Measurements from ENCODE around the gene OLFML3. TPM values are rescaled to one million over a fixed set of nuclear protein-coding genes. Genes with fewer than 3 reads are reported as not detected.
"Not testable (repeated sequence)": the region's sequence is repeated elsewhere in the genome, so short reads cannot be mapped to it uniquely, and the experiment has no call there.

Gene OLFML3
- total and polyA plus RNA-seq, 4 donors, result 50.6 to 343 (median 80.8) TPM

GRCh38 chr1:114011796-114012195 is 32.5 kb downstream of the OLFML3 start:
- no peak for DNase-seq (ENCODE audit: low read depth in 4 of 6, low spot score in 6 of 6)
- Histone ChIP-seq H3K4me3 (ENCODE audit: low read depth, low read length) (no peak overlapping the region), H3K36me3 (ENCODE audit: control insufficient read depth, insufficient read depth, low read length) (no peaks in the 10 kb centered on the region), H3K9me3 (ENCODE audit: control insufficient read depth, insufficient read depth, low read length) (no peaks in the 10 kb centered on the region), H3K27ac (ENCODE audit: low read depth, low read length) (no peak overlapping the region), H3K27me3 (ENCODE audit: control insufficient read depth, insufficient read depth, low read length) (no peaks in the 10 kb centered on the region), H3K4me1 (ENCODE audit: control insufficient read depth, insufficient read depth, low read length) (no peaks in the 10 kb centered on the region)

DNA sequence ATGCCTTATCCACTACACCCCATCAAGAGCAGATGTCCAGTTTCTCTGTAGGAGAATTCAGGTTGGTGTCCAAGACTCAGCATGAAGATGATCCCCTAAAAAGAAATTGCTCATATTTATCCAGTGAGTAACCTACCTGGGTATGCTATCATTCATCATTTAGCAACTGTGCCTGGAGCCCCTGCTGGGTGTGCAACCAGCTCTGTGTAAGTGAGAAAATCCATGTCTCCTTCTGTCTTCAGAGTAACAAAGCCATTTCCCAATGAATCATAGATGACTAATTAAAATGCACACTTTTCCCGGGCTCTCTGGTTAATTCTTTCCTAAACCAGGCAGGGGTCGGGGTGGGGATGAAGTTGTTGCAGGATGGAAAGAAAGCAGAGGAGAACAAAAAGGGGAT is 35.8 kb downstream of the OLFML3 start:
- H3K27me3 ChIP-seq (ENCODE audit: control insufficient read depth, insufficient read depth, low read length), result no peaks in the 10 kb centered on the region
- H3K36me3 ChIP-seq (ENCODE audit: control insufficient read depth, insufficient read depth, low read length), result no peaks in the 10 kb centered on the region
- H3K4me1 ChIP-seq (ENCODE audit: control insufficient read depth, insufficient read depth, low read length), result no peaks in the 10 kb centered on the region
- no peaks in the 10 kb centered on the region for H3K9me3 ChIP-seq (ENCODE audit: control insufficient read depth, insufficient read depth, low read length)
- H3K27ac ChIP-seq (ENCODE audit: low read depth, low read length), result no peak overlapping the region
- no peak overlapping the region for H3K4me3 ChIP-seq (ENCODE audit: low read depth, low read length)
- no peak for DNase-seq (ENCODE audit: low read depth in 4 of 6, low spot score in 6 of 6)
- 43% methylated on average over 1 of the region's 2 CpGs for WGBS (ENCODE audit: insufficient coverage)

- not testable (repeated sequence) for DNase-seq (ENCODE audit: low read depth in 4 of 6, low spot score in 6 of 6); H3K4me1 ChIP-seq (ENCODE audit: control insufficient read depth, insufficient read depth, low read length); H3K4me3 ChIP-seq (ENCODE audit: low read depth, low read length); H3K36me3 ChIP-seq (ENCODE audit: control insufficient read depth, insufficient read depth, low read length); H3K27me3 ChIP-seq (ENCODE audit: control insufficient read depth, insufficient read depth, low read length); H3K27ac ChIP-seq (ENCODE audit: low read depth, low read length); H3K9me3 ChIP-seq (ENCODE audit: control insufficient read depth, insufficient read depth, low read length)
- WGBS (ENCODE audit: insufficient coverage), result 100% methylated on average over 3 of the region's 3 CpGs
Measured at GRCh38 chr1:114019724-114020123, 40.5 kb downstream of the OLFML3 start.

DNA sequence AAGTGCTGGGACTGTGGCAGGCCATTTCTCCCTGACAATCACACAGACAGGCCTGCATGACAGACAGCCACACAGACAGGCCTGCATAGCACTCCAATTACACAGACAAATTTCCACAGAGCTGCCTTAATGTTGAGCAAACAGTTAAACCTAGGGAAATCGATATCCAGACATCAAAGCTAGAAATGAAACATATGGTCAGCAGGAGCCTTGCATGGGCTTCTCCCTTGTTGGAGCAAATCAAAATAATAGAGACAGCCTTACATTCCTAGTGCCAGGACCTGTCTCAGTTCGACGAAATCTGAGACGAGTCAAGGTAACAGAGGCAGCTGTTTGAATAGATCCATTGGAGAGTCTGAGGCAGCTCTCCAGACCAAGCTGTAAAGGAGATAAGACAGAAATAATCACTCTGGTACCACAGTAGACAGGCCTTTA is 42.4 kb downstream of the OLFML3 start:
- Histone ChIP-seq H3K27ac (ENCODE audit: low read depth, low read length) (no peak overlapping the region), H3K36me3 (ENCODE audit: control insufficient read depth, insufficient read depth, low read length) (no peaks in the 10 kb centered on the region), H3K27me3 (ENCODE audit: control insufficient read depth, insufficient read depth, low read length) (no peaks in the 10 kb centered on the region), H3K9me3 (ENCODE audit: control insufficient read depth, insufficient read depth, low read length) (no peaks in the 10 kb centered on the region), H3K4me3 (ENCODE audit: low read depth, low read length) (no peak overlapping the region), H3K4me1 (ENCODE audit: control insufficient read depth, insufficient read depth, low read length) (peaks cover 4% of the 10 kb centered on the region)
- no peak for DNase-seq (ENCODE audit: low read depth in 4 of 6, low spot score in 6 of 6)
- WGBS (ENCODE audit: insufficient coverage), result 72% methylated on average over 3 of the region's 4 CpGs

DNA sequence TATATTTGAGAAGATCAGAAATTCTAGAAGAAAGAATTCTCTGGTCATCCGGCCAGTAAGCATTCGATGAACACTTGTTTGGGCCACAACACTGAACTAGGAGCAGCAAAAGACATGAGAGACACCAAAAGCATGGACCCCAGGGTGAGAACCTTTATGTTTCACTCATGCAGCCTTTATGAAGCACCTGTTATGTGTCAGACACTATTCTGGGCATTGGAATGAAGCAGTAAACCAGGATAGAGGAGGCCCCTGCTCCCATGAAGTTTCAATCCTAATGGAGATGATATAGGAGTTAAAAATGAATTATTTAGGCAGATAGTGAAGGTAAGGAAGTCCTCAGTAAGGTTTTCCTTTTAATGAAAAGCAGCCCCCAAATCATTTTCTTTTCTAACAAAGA is 43.6 kb downstream of the OLFML3 start:
- Histone ChIP-seq H3K27me3 (ENCODE audit: control insufficient read depth, insufficient read depth, low read length) (no peaks in the 10 kb centered on the region), H3K27ac (ENCODE audit: low read depth, low read length) (no peak overlapping the region), H3K9me3 (ENCODE audit: control insufficient read depth, insufficient read depth, low read length) (no peaks in the 10 kb centered on the region), H3K36me3 (ENCODE audit: control insufficient read depth, insufficient read depth, low read length) (no peaks in the 10 kb centered on the region), H3K4me3 (ENCODE audit: low read depth, low read length) (no peak overlapping the region), H3K4me1 (ENCODE audit: control insufficient read depth, insufficient read depth, low read length) (peaks cover 4% of the 10 kb centered on the region)
- no peak for DNase-seq (ENCODE audit: low read depth in 4 of 6, low spot score in 6 of 6)
- WGBS (ENCODE audit: insufficient coverage), result 100% methylated on average over 2 of the region's 2 CpGs

- Histone ChIP-seq H3K9me3 (ENCODE audit: control insufficient read depth, insufficient read depth, low read length) (no peaks in the 10 kb centered on the region), H3K27me3 (ENCODE audit: control insufficient read depth, insufficient read depth, low read length) (no peaks in the 10 kb centered on the region), H3K27ac (ENCODE audit: low read depth, low read length) (no peak overlapping the region), H3K36me3 (ENCODE audit: control insufficient read depth, insufficient read depth, low read length) (no peaks in the 10 kb centered on the region), H3K4me3 (ENCODE audit: low read depth, low read length) (no peak overlapping the region), H3K4me1 (ENCODE audit: control insufficient read depth, insufficient read depth, low read length) (peaks cover 4% of the 10 kb centered on the region)
- no peak for DNase-seq (ENCODE audit: low read depth in 4 of 6, low spot score in 6 of 6)
- 42% methylated on average over 3 of the region's 6 CpGs for WGBS (ENCODE audit: insufficient coverage)
Measured at GRCh38 chr1:114023377-114023776, 44.1 kb downstream of the OLFML3 start.

DNA sequence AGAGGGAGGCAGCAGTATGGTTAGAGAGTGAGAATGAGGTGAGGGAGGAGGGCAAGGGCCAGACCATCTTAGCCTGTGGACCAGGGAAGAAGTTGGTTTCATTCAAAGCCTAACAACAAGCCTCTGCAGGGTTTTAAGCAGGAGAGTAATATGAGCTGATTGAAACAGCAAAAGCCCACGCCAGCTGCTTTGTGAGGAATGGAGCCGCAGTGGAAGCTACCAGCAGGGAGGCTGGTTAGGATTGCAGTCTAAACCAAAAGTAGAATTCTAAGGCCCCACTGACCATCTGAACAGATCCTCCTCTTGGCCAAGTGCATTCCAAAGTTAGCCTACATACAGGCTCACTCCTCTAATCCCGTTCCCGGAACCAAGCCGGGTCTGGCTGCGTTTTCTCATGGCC is 44.8 kb downstream of the OLFML3 start:
- Histone ChIP-seq H3K27me3 (ENCODE audit: control insufficient read depth, insufficient read depth, low read length) (no peaks in the 10 kb centered on the region), H3K4me1 (ENCODE audit: control insufficient read depth, insufficient read depth, low read length) (peaks cover 4% of the 10 kb centered on the region), H3K27ac (ENCODE audit: low read depth, low read length) (peak overlapping the region; percentile 33), H3K9me3 (ENCODE audit: control insufficient read depth, insufficient read depth, low read length) (no peaks in the 10 kb centered on the region), H3K4me3 (ENCODE audit: low read depth, low read length) (no peak overlapping the region), H3K36me3 (ENCODE audit: control insufficient read depth, insufficient read depth, low read length) (no peaks in the 10 kb centered on the region)
- peak in 1 of 6 donors; percentile 60 for DNase-seq (ENCODE audit: low read depth in 4 of 6, low spot score in 6 of 6)
- WGBS (ENCODE audit: insufficient coverage), result 45% methylated on average over 4 of the region's 6 CpGs

DNA sequence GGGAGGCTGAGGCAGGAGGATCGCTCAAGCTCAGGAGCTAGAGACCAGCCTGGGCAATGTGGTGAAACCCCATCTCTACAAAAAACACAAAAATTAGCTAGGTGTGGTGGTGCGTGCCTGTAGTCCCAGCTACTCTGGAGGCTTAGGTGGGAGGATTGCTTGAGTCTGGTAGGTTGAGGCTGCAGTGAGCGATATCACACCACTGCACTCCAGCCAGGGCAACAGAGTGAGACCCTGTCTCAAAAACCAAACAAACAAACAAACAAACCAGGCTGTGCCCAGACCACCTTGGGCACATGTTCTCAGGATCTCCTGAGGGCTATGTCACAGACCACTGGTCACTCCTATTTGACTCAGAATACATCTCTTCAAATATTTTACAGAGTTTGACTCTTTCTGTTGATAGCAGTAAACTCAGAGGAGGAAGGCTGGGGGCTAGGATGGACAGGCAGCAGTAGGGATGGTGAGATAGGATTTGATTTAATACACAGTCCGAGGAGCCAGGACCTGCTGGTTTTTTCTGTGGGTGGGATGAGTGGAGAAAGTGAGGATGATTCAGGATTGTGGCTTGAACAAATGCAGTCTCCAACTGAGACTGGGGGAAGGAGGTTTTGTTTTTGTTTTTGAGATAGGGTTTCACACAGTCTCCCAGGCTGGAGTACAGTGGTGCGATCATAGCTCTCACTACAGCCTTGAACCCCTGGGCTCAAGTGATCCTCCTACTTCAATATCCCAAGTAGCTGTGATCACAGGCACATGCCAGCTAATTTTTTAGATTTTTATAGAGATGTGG is 46.5 kb downstream of the OLFML3 start:
- Histone ChIP-seq H3K9me3 (ENCODE audit: control insufficient read depth, insufficient read depth, low read length) (no peaks in the 10 kb centered on the region), H3K4me3 (ENCODE audit: low read depth, low read length) (no peak overlapping the region), H3K27ac (ENCODE audit: low read depth, low read length) (no peak overlapping the region), H3K4me1 (ENCODE audit: control insufficient read depth, insufficient read depth, low read length) (peaks cover 4% of the 10 kb centered on the region), H3K36me3 (ENCODE audit: control insufficient read depth, insufficient read depth, low read length) (no peaks in the 10 kb centered on the region), H3K27me3 (ENCODE audit: control insufficient read depth, insufficient read depth, low read length) (no peaks in the 10 kb centered on the region)
- 92% methylated on average over 2 of the region's 5 CpGs for WGBS (ENCODE audit: insufficient coverage)
- no peak for DNase-seq (ENCODE audit: low read depth in 4 of 6, low spot score in 6 of 6)

DNA sequence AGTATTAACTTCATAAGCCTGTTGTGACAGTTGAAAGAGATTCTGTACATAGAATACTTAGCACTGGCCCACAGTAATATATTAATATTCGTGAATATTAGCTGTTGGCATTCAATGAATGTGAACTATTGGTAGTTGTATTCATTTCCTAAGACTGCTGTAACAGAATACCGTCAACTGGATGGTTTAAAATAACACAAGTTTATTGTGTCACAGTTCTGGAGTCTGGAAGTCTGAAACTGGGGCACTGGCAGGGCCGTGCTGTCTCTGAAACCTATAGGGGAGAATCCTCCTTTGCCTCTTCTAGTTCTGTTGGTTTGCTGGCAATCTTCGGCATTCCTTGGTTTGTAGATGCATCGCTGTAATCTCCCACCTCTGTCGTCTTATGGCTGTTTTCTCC is 47.5 kb downstream of the OLFML3 start:
- no peak overlapping the region for H3K27ac ChIP-seq (ENCODE audit: low read depth, low read length)

More for the DNA sequence above, 47.5 kb downstream of the OLFML3 start:
- no peaks in the 10 kb centered on the region for H3K9me3 ChIP-seq (ENCODE audit: control insufficient read depth, insufficient read depth, low read length)
- no peaks in the 10 kb centered on the region for H3K27me3 ChIP-seq (ENCODE audit: control insufficient read depth, insufficient read depth, low read length)
- H3K36me3 ChIP-seq (ENCODE audit: control insufficient read depth, insufficient read depth, low read length), result no peaks in the 10 kb centered on the region
- DNase-seq (ENCODE audit: low read depth in 4 of 6, low spot score in 6 of 6), result no peak
- WGBS (ENCODE audit: insufficient coverage), result 83% methylated on average over 2 of the region's 6 CpGs
- no peak overlapping the region for H3K4me3 ChIP-seq (ENCODE audit: low read depth, low read length)
- H3K4me1 ChIP-seq (ENCODE audit: control insufficient read depth, insufficient read depth, low read length), result peaks cover 4% of the 10 kb centered on the region

Measured in spinal cord (tissue), 10 donors.